Measurements from ENCODE around the gene TEDC2.
"Not testable (repeated sequence)": the region's sequence is repeated elsewhere in the genome, so short reads cannot be mapped to it uniquely, and the experiment has no call there.

TEDC2 gene

GRCh38 chr16:2459647-2460390 lies at the start of gene TEDC2:
TEDC2 (plus strand) TSS chr16:2460109; CDS start chr16:2460145, 36 bp downstream.
- DNase-seq, result peak; percentile 96

- no peak for DNase-seq
These were observed 44.8 kb upstream of the TEDC2 start for GRCh38 chr16:2415085-2415484.

- no peak for DNase-seq
These were observed 39.9 kb upstream of the TEDC2 start for GRCh38 chr16:2420035-2420434.

GRCh38 chr16:2422123-2422867 lies 37.6 kb upstream of the TEDC2 start:
- no peak for DNase-seq

- DNase-seq, result no peak
These were observed 35.6 kb upstream of the TEDC2 start for GRCh38 chr16:2424061-2425007.

- DNase-seq, result no peak
These were observed 34.8 kb upstream of the TEDC2 start for GRCh38 chr16:2425008-2425518.

- no peak for DNase-seq
These were observed 34.0 kb upstream of the TEDC2 start for GRCh38 chr16:2425825-2426430.

GRCh38 chr16:2426941-2427361 lies 33.0 kb upstream of the TEDC2 start:
- no peak for DNase-seq

GRCh38 chr16:2427526-2427925 lies 32.4 kb upstream of the TEDC2 start:
- no peak for DNase-seq

- no peak for DNase-seq
These were observed 31.7 kb upstream of the TEDC2 start for GRCh38 chr16:2428051-2428783.

GRCh38 chr16:2428784-2429033 lies 31.2 kb upstream of the TEDC2 start:
- no peak for DNase-seq

- peak; percentile 92 for DNase-seq
These were observed 30.7 kb upstream of the TEDC2 start, which contains the start of gene CCNF for GRCh38 chr16:2429034-2429770. CCNF (plus strand) TSS chr16:2429447; CDS start chr16:2429482, 35 bp downstream.

GRCh38 chr16:2429771-2430663 lies 29.9 kb upstream of the TEDC2 start:
- peak; percentile 11 for DNase-seq

GRCh38 chr16:2432286-2432685 lies 27.6 kb upstream of the TEDC2 start:
- no peak for DNase-seq

- no peak for DNase-seq
These were observed 27.0 kb upstream of the TEDC2 start for GRCh38 chr16:2432801-2433505.

GRCh38 chr16:2435236-2435635 lies 24.7 kb upstream of the TEDC2 start:
- DNase-seq, result not testable (repeated sequence)

GRCh38 chr16:2436110-2436509 lies 23.8 kb upstream of the TEDC2 start:
- DNase-seq, result no peak

- DNase-seq, result no peak
These were observed 22.7 kb upstream of the TEDC2 start for GRCh38 chr16:2437032-2437790.

GRCh38 chr16:2438121-2438520 lies 21.8 kb upstream of the TEDC2 start:
- no peak for DNase-seq
